ENCODE measurements around the gene HTRA2.
"Not testable (repeated sequence)": the region's sequence is repeated elsewhere in the genome, so short reads cannot be mapped to it uniquely, and the experiment has no call there.

The HTRA2 gene

GRCh38 chr2:74529357-74530238 is at the start of gene HTRA2, which contains the start of gene AUP1:
Gene HTRA2 (plus strand): TSS chr2:74529933. CDS start chr2:74530007, 74 bp downstream.
Gene AUP1 (minus strand): TSS chr2:74529706. CDS start chr2:74529629, 77 bp downstream.
- H3K27ac ChIP-seq: peak within 1 kb of the TSS; percentile 81
- peak; percentile 96 for DNase-seq (ENCODE audit: low read depth, low spot score)

- no peak overlapping the region for H3K27ac ChIP-seq
- DNase-seq (ENCODE audit: low read depth, low spot score): no peak
Measured at GRCh38 chr2:74481431-74481830, 48.3 kb upstream of the HTRA2 start.

GRCh38 chr2:74481961-74482800 is 47.6 kb upstream of the HTRA2 start:
- H3K27ac ChIP-seq: peak overlapping the region; percentile 80
- DNase-seq (ENCODE audit: low read depth, low spot score): no peak

- peak; percentile 60 for DNase-seq (ENCODE audit: low read depth, low spot score)
- H3K27ac ChIP-seq: peak within 1 kb of the TSS; percentile 80
Measured at GRCh38 chr2:74482801-74483674, 46.7 kb upstream of the HTRA2 start, which contains the start of the genes CCDC142 and TTC31. Gene CCDC142 (minus strand): TSS chr2:74482998. CDS start chr2:74482837, 161 bp downstream. Gene TTC31 (plus strand): TSS chr2:74483081. CDS start chr2:74483096, 15 bp downstream.

GRCh38 chr2:74483675-74484164 is 46.0 kb upstream of the HTRA2 start:
- H3K27ac ChIP-seq: peak overlapping the region; percentile 80
- not testable (repeated sequence) for DNase-seq (ENCODE audit: low read depth, low spot score)

- no peak for DNase-seq (ENCODE audit: low read depth, low spot score)
- no peak overlapping the region for H3K27ac ChIP-seq
Measured at GRCh38 chr2:74486141-74486540, 43.6 kb upstream of the HTRA2 start.

- no peak for DNase-seq (ENCODE audit: low read depth, low spot score)
- H3K27ac ChIP-seq: peak overlapping the region; percentile 56
Measured at GRCh38 chr2:74488643-74489481, 40.9 kb upstream of the HTRA2 start.

- no peak overlapping the region for H3K27ac ChIP-seq
- no peak for DNase-seq (ENCODE audit: low read depth, low spot score)
Measured at GRCh38 chr2:74489906-74490305, 39.8 kb upstream of the HTRA2 start.

- no peak overlapping the region for H3K27ac ChIP-seq
- no peak for DNase-seq (ENCODE audit: low read depth, low spot score)
Measured at GRCh38 chr2:74491648-74492544, 37.8 kb upstream of the HTRA2 start.

GRCh38 chr2:74493546-74493945 is 36.2 kb upstream of the HTRA2 start:
- no peak for DNase-seq (ENCODE audit: low read depth, low spot score)
- no peak overlapping the region for H3K27ac ChIP-seq

GRCh38 chr2:74495440-74495839 is 34.3 kb upstream of the HTRA2 start:
- no peak for DNase-seq (ENCODE audit: low read depth, low spot score)
- no peak overlapping the region for H3K27ac ChIP-seq

- DNase-seq (ENCODE audit: low read depth, low spot score): no peak
- H3K27ac ChIP-seq: no peak overlapping the region
Measured at GRCh38 chr2:74496997-74497776, 32.5 kb upstream of the HTRA2 start.

- no peak for DNase-seq (ENCODE audit: low read depth, low spot score)
- no peak overlapping the region for H3K27ac ChIP-seq
Measured at GRCh38 chr2:74497777-74498499, 31.8 kb upstream of the HTRA2 start.

- H3K27ac ChIP-seq: no peak overlapping the region
- no peak for DNase-seq (ENCODE audit: low read depth, low spot score)
Measured at GRCh38 chr2:74498500-74499266, 31.1 kb upstream of the HTRA2 start.

GRCh38 chr2:74499267-74499939 is 30.3 kb upstream of the HTRA2 start, which contains the start of gene LBX2:
Gene LBX2 (minus strand): TSS chr2:74499603. CDS start chr2:74499537, 66 bp downstream.
- H3K27ac ChIP-seq: no peak within 1 kb of the TSS
- DNase-seq (ENCODE audit: low read depth, low spot score): no peak
